Stimulated activated CD4-positive, alpha-beta T cell treated with anti-CD3 and anti-CD28 coated beads, Interleukin-4, amount 100 ng/mL, for 1 hour (primary cell): ENCODE results near the gene ATPAF1.

Experiments used
- DNase-seq: peaks from one replicate; pipeline ENCODE4 v3.0.0-alpha.2; 2020

Gene ATPAF1

DNA sequence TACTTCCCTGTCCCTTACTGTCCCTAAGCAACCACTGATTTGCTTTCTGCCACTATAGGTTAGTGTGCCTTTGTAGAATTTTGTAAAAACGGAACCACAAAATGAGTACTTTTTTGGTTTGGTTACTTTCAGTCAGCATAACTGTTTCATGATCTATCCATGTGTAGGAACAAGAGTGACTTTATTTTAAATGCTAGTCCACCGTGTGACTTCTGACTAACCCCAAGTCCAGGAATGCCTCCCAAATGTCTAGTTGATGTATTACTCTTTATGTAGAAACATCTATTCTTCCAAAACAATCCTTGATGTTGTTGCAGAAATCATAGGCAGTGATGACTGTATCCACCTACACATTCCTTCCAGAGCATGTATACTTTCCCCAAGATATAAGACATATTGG is 21.3 kb downstream of the ATPAF1 start:
- no peak for DNase-seq

DNA sequence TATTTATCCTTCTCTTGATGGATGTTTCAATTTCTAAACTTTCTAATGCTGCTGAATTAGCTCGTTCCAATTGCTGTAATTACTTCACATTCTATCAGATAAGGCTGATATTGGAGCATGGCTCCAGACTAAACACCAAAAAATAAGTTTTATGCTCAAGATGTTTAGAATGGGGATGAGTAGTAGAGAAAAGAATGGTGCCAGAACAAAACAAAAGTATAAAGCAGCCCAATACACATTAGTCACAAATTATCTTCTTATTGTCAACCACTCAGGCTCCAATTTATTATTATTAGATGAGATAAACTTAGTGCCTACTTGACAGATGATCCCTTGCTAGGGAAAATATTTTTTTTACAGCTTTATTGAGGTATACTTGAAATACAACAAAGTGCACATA is 21.8 kb downstream of the ATPAF1 start:
- DNase-seq: no peak

DNA sequence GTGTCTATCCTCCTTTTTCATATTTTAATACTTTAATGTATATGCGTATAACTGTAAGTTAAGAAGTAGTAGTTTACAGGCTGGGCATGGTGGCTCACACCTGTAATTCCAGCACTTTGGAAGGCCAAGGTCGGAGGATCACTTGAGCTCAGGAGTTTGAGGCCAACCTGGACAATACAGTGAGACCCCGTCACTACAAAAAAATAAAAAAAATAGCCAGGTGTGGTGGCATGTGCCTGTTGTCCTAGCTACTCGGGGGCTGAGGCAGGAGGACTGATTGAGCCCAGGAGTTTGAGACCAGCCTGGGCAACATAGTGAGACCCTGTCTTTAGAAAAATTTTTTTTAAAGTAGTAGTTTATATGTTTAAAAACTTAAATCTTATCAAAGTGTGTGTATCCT is 22.3 kb downstream of the ATPAF1 start:
- DNase-seq: no peak

DNA sequence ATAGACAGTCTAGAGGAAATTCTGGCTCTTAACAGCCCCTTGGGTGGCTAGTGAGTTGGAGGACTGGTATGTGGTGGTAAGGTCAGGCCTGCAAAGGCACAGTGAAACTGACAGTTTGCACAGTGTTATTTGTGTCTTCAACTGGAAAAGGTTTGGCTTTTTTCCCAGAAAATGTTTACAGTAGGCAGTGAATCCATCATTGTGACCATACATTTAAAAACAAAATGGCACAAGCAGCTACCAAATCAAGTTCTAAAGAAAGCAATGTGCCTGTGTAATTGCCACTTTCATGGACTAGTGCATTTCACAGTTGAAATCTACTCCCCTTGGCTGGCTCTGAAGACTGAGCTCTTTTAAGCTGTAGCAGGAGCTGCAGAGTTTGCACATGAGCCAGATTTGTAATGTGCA is 24.8 kb downstream of the ATPAF1 start:
- DNase-seq: no peak

DNA sequence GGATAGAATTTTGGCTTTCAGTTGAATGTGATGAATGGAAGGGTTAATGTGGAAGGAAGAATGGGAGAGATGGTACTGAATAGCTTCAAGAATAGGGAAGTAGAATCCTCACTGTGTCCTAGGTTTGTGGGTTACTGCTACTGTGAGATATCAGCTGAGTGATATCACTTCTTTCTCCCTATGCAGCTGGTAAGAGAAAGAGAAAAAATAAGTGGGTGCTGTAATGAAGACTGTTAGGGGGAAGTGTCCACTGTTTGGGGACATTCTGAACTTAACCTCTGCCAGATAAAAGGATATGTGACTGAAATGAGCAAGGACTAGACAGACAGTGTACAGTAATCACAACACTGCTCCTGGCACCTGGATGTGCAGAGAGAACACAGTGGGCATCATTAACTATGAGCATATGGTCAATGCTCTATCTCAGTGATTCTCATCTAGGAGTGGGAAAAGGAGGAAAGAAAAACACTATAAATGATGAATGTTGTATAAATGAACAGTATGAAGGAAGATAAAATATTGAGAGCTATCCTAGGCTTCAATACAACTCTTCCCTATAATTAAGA is 26.0 kb downstream of the ATPAF1 start:
- DNase-seq: no peak

DNA sequence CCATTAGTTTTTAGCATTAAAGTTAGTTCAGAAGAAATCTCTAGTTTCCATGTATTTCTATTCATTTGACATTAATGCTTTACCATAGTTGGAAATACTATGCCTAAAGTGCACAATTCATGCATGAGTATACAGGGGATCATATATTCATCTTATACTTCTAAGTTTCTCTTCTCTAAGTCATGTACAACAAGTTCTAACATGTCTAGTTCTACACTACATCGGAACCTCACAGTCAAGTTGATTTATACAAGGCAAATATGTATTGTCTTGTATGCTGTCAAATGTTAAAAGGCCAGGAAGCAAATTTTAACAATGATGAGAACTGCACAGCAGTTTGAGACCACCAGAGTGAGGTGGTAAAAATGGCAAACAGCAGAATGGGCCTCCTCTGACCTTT is 28.6 kb downstream of the ATPAF1 start:
- DNase-seq: no peak

DNA sequence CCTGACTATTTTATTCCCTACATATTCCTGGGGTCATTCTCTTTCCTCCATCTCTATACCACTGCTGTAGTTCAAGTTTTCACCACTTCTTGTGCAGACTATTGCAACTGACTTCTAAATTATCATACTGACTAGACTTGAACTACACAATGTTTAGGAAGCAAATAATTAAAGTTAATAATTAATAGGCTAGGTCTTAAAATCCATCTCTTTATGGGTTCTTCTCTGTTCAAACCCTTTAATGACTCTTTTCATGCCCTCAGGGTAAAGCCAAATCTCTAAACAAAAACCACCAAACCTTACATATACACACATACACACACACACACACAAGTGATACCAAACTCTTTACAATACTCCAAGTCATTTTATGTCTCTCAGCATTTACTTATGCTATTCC is 29.2 kb downstream of the ATPAF1 start:
- DNase-seq: no peak

DNA sequence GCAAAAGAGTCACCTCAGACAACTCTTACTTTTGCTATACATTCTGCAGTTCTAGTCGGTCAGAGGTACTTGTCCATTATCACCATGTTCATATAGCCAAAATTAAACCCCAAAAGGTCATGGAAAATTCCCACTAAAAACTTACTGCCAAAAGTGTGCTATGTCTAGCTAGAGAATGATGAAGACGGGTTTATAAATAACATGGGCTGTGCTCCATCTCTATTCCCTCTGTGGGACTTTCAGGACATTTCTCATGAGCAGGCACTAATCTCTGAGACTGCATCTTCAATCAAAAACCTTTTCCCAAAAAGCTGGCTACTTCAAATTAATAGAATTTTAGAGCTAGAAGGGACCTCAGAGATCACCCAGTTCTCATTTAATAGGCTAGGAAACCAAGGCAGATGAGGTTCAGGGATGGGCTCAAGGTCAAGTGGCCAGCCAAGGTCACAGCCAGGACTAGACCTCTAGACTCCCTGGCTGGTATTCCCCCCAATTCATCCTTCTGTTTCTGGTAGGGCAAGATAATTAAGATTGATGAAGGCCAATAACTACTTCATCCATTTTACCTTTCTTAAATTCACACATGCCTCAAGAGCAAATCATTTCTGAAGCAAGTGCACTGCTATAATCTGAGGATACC is 30.6 kb downstream of the ATPAF1 start:
- no peak for DNase-seq

DNA sequence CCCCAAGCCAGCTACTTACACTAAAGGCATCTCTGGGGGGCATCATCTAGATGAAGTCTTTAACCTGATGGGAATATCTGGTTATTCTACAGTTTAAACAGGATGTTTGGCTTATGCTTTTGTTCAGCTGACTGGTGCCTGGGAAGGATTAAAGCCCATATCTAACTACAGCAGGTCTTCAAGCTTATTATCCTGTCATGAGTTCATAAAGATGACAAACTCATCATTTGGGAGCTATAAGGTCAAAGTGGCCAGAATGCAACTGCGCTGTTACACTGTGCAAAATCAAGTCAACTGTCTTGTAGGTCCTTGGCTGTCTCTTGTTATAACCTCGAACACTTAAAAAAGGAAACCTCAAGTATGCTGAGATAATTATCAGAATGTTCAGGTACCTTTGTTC is 33.0 kb downstream of the ATPAF1 start:
- no peak for DNase-seq

DNA sequence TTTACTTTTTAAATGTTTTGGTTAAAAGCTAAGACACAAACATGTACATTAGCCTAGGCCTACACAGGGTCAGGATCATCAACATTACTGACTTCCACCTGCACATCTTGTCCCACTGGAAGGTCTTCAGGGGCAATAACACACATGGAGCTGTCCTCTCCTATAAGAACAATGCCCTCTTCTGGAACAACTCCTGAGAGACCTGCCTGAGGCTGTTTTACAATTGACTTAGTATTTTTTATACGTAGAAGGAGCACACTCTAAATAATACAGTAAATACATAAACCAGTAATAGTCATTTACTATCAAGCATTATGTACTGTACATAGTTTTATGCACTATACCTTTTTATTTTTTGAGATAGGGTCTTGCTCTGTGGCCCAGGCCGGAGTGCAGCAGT is 37.4 kb downstream of the ATPAF1 start:
- DNase-seq: no peak

DNA sequence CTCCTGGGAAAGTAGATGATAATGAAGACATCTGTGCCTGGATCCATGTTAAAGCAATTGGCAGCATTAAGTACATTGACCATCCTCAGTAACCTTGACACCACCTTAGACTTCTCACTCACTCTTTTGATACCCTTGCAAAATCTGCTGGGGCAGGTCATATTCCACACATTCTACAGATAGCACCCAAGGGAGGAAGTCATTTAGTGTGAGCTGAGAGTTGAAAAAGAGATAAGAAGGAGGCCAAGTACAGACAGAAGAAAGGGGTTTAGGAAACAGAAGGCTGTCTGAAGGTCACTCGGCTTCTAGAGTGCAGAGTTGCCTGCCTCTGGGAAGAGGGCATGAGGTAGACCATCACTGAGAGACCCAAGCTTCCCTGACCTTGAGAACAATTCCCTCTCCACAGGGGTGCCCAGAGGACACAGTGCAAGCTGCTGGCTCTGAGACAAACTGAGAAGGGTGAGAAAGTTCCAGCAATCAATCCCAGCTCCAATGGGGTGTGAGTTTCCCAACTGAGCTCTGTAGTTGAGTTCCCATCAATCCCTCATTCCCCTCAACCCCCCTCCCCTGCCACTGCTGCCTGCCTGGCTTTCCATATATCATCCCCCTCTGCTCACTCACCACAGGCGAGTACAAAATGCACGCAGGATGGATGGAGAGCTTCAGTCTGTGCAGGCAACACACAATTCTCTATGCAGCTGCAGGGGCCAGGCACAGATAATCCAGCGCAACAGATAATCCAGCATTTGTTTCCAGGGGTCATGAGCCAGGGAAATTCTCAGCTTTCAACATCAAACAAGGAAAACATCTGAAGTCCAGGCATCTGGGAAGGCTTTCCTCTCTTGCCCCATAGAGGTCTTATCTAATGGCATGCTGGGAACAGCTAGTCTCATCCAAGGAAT is 44.2 kb downstream of the ATPAF1 start:
- no peak for DNase-seq

DNA sequence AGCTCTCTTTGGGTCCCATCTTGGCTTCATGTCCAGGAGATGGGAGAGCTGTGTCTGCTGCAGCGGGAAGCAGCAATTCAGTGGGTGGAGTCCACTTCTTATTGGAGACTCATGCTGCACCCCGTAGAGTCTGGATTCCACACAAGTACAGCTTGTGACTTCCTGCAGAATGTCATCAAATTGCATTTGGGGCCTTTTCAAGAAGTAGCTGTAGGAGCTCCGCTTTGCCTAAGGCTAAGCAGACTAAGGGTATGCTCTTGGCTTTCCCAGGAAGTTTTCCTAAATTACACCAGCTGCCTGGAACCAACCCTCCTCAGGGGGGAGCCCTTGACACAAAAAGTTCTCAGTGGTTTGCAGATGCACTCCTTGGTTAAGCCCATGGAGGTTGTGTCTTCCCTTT is 45.8 kb downstream of the ATPAF1 start:
- no peak for DNase-seq

DNA sequence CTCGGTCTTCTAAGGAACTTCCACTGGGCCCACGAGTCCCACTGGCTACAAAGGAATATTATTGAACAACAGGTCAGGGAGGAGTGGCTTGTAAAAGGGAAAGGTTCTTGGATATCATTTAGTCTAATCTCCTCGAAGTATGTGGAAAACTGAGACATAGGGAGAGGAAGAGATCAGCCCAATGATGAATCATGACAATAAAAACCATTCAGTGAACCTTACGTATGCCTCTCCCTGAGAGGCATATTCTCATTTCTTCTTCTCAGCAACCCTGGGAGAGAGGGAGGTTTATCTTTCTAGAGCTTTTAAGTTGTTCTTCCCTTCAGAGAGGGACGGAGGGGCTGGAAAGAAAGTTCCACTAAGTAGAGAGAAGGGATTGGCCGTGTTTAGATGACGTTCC is 46.2 kb downstream of the ATPAF1 start:
- DNase-seq: no peak

DNA sequence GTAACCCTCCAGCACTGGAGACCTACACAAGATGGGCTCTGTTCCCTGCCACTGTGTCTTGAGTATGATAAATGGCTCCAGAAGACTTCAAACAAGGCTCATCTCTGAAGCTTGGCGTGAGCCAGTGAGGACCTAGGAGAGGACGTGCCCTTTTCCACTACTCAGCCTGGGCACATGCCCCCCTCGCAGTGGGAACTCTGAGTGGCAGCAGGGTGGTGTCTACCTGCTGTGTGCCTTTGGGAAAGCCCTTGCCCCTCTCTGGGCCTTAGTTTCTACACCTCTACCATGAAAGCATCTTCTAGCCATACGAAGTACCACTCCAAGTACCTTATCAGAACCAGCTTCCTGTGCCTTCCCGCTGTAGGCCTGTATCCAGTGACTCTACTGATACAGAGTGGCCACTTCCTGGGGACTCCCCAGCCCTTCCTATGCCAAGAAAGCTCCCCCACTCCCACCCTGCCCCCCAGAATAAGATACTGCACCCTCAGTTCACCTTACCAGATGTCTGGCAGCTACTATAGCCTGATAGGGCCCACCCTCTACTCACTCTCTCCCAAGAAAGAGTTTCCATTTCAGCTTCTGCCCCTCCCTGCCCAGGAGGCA is 48.4 kb downstream of the ATPAF1 start:
- DNase-seq: no peak

DNA sequence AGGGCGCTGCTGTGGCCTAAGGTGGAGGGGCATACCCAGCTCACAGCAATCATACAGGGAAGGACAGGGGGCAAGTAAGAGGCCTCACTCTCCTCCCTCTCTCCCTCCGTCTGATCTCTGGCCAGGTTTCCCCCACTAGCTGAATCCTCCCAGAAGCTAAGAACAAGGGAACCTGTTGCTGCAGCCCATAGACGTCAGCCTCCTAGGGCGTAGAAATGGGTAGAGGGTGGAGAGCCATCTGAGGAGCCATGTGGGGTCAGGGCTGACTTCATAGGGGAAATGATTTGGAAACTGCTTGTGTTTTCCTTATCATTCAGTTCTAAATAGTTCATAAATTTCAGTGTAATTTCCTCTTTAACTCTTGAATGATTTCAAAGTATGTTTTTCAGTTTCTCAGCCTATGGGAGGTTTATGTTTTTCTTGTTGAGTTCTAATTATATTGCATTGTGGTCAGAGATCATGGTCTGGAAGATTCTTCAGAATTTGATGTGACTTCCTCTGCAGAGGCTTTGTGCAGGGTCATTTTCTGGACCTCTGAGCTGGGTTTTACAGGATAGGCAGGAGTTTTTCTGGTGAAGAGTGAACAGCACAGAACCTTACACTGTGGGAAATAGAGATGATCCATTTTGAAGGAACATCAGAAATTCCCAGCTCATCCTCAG is 49.3 kb downstream of the ATPAF1 start:
- DNase-seq: no peak

DNA sequence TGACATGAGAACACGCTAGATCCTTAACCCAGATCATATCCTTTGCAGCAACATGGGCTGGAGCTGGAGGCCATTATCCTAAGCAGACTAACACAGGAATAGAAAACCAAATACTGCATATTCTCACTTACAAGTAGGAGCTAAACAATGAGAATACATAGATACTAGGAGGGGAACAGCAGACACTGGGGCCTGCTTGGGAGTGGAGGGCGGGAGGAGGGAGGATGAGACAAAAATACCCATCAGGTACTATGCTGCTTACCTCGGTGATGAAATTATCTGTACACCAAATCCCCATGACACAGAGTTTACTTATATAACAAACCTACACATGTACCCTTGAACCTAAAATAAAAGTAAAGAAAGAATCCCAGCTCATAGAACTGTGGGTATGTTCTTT is 50.3 kb downstream of the ATPAF1 start:
- no peak for DNase-seq

DNA sequence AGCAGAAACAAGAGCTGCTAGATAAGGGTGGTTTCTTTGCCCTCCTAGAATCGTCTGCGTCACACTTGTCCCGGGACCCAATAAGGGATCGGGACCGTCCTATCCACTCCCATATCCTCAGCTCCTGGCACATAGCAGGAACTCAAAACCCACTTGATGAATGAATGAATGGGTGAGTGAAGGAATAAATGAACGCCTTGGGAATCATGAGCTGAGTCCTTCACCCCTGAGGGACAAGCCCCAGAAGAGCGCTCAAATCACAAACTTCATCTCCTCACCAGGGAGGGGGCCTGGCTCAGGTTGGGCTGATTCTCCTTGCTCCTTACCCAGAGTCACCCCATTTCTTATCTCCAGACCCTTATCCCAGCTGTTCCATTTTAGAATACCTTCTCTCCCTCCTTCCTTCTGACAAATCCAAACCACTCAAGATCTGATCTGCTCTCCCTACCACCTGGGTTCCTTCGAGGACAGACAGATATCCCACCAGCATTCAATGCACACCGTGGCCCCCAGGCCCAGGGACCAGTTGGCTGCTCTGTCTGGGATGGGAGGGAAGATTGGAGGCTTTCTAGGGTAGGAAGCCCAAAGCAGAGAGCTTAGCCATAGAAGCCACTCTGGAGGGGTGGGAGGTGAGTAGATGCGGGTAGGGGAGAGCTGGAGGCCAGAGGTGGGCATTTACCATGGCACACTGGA is 50.9 kb downstream of the ATPAF1 start:
- DNase-seq: no peak

DNA sequence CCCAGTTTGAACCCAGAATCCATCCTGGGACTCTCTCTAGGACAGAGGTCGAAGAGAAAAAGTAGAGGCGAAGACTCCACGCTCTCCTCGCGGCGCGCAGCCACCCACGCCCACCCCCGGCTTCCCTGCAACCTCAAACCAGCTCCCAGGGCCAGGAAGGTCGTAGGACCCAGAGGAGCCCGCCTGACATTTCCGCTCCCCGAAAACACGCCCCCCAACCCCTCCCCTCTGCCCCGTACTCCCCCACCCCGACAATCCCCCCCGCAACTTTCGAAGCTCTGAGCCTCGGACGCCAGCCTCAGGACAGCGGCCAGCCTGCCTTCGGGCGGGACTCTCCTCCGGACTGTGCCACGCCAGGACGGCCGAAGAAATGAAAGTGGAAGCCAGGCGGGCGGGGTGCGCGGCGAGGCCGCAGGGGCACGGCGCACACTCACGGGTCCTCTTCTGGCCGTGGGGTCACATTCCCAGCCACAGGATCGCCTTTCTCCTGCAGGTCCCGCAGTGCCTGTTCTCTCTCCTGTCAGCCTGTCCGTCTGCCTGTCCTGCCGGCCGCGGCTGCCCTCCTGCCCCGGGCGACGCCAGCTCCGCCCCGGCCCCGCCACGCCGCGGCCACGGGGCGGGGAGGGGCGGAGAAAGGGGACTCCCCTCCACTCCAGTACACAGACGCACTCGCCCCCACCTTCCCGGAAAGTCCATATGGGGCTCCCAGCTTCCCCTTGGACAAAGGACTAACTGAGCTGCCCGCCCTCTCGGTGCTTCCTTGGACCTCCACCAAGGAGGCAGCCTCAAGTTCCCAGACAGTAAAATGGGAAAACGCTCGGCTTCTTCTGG is 51.7 kb downstream of the ATPAF1 start, which contains the start of gene MOB3C:
MOB3C (minus strand) TSS at position 535 of the 831 bp plus-strand sequence. CDS start 3,490 bp downstream, outside the sequence.
- peak; percentile 73 for DNase-seq

DNA sequence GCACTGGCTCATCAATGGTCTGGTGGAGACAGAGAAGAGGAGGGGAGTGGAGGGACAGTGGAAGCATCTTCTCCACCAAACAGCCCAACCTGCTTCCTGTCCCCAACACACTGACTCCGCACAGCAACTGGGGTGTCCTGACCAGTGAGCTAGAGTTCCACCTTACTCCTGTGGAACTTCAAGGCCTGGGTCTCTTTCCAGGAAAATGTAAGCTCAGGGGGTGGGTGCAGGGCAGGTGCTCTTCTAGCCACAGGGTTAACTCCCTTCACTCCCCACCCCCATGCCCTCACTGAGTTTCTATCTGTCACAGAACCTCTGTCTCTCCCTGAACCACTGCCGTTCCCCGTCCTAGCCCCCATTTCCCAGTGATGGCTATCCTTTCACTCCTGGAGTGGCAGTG is 52.4 kb downstream of the ATPAF1 start:
- no peak for DNase-seq

DNA sequence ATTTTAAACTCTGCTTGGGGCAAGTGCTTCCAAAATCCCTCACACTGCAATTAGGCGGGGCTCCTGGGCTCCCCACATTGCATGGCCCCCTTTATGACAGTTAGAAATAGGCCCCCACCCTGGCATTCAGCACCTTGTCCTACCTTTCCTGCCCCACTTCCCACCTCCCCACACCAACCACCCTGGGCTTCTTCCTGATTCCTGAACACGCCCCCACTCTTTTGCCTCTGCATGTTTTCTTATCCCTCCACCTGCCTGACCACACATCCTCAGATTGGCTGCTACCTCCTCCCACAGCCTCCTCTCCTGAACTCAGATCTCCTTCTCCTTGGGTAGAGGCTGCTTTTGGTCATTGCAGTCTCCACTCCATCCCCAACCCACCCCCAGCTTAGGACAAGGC is 53.1 kb downstream of the ATPAF1 start:
- no peak for DNase-seq

DNA sequence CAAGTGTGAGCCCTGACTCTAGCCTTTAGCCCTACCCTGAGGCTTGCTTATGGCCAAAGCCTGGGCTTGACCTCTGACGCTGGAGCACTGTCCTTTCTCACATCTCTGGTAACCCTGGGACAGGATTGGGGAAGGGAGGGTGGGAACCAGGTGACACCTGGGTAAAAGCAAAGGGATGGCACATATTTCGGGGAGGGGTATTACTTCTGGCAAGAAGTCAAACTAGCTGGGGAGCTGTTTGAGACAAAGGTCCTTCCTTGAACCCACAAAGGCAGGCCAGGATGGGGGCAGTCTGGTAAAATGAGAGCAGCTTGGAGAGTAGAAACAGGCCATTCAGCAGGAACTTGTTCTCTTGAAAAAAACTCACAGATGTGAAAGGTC is 53.6 kb downstream of the ATPAF1 start:
- DNase-seq: no peak
